ENCODE measurements around the gene FNDC5. TPM values are rescaled to one million over a fixed set of nuclear protein-coding genes. Genes with fewer than 3 reads are reported as not detected.

FNDC5 gene
- total RNA-seq, 1 experiment from 2014 or later = 4.5 TPM

- no peak overlapping the region for H3K27ac Mint-ChIP-seq
- H3K23me2 ChIP-seq (ENCODE audit: insufficient read length, low read depth, low read length, poor library complexity, severe bottlenecking) = no peaks in the 10 kb centered on the region
- H4K20me1 ChIP-seq (ENCODE audit: control insufficient read depth, insufficient read depth, insufficient read length) = no peaks in the 10 kb centered on the region
- H3K9me3 Mint-ChIP-seq = no peaks in the 10 kb centered on the region
- no peaks in the 10 kb centered on the region for H3K79me1 ChIP-seq (ENCODE audit: insufficient read depth, low read depth, low read length, poor library complexity, severe bottlenecking)
- H3K27ac ChIP-seq (ENCODE audit: insufficient read length, low read depth, low read length) = no peak overlapping the region
- no peaks in the 10 kb centered on the region for H3K36me3 Mint-ChIP-seq (ENCODE audit: insufficient read depth in 1 of 3, low read depth in 3 of 3)
- H3K79me2 ChIP-seq (ENCODE audit: insufficient read depth, low read length) = no peaks in the 10 kb centered on the region
- no peak overlapping the region for H2BK20ac ChIP-seq (ENCODE audit: low read depth, low read length, poor library complexity, severe bottlenecking)
- no peak overlapping the region for H2BK15ac ChIP-seq (ENCODE audit: low read depth, low read length)
- H3K4me2 ChIP-seq (ENCODE audit: insufficient read depth, insufficient read length, low read length) = no peak overlapping the region
- no peak overlapping the region for H2AK5ac ChIP-seq (ENCODE audit: insufficient read length, low read length)
- H3K4me1 Mint-ChIP-seq = peaks cover 27 to 55% of the 10 kb centered on the region in 2 experiments
- no peak overlapping the region for H4K91ac ChIP-seq (ENCODE audit: insufficient read length, low read depth, low read length)
- whole genome bisulfite sequencing (ENCODE audit: extremely low coverage, insufficient read length, low lambda C conversion rate) = no CpG with 5 or more reads among the region's 5 CpGs
- no peak overlapping the region for H4K5ac ChIP-seq (ENCODE audit: insufficient read length, low read depth, low read length)
- H3K27me3 ChIP-seq (ENCODE audit: insufficient read depth, low read length) = no peaks in the 10 kb centered on the region; the same call in 1 of the 2 replicates
- no peak overlapping the region for H3K23ac ChIP-seq (ENCODE audit: insufficient read length, low read depth, low read length)
- no peak overlapping the region for H3K9ac ChIP-seq (ENCODE audit: extremely low read depth, insufficient read length, low read length)
- no peak overlapping the region for H2BK120ac ChIP-seq (ENCODE audit: low read depth, low read length, poor library complexity, severe bottlenecking)
- no peak overlapping the region for H3T11ph ChIP-seq (ENCODE audit: low read length)
- no peak overlapping the region for H3K18ac ChIP-seq (ENCODE audit: insufficient read length, low read depth, low read length)
- no peak overlapping the region for H3K14ac ChIP-seq (ENCODE audit: insufficient read depth, low read length)
- TF ChIP-seq CTCF (conservative IDR thresholded peaks at IDR 0.05) = no peak
- no peak overlapping the region for H2BK12ac ChIP-seq (ENCODE audit: insufficient read length, low read depth, low read length)
- no peak overlapping the region for H2BK5ac ChIP-seq (ENCODE audit: insufficient read length, low read length)
- no peak overlapping the region for H4K8ac ChIP-seq (replicated peaks; ENCODE audit: insufficient read length, low read depth, low read length)
- no peak overlapping the region for H3K4me3 Mint-ChIP-seq
- H3K9me3 ChIP-seq (ENCODE audit: control insufficient read depth, low read depth, low read length) = no peaks in the 10 kb centered on the region
- H3K56ac ChIP-seq (ENCODE audit: insufficient read length, low read depth, low read length) = no peak overlapping the region
- peaks cover 3% of the 10 kb centered on the region; the same call in 1 of the 2 replicates for H3K4me1 ChIP-seq (ENCODE audit: insufficient read depth, low read length)
- DNase-seq = no peak
- H3K27me3 Mint-ChIP-seq (ENCODE audit: low read depth) = peaks cover 14% of the 10 kb centered on the region
- no peak overlapping the region for H3K4ac ChIP-seq (ENCODE audit: low read depth, low read length)
- H2AFZ ChIP-seq (ENCODE audit: low read length) = no peak overlapping the region
Observed at GRCh38 chr1:32878637-32879041, 7.9 kb upstream of the FNDC5 start.
